HepG2 (cell line): ENCODE measurements around the gene NCAPD2. TPM values are rescaled to one million over a fixed set of nuclear protein-coding genes. Genes with fewer than 3 reads are reported as not detected.

Source experiments
- ATAC-seq: fragments of 200-7000 bp; cut with Tn5 transposase; 3 replicates; pipeline ENCODE4 v1.9.1; 2020; ENCODE audit warnings: mild to moderate bottlenecking, moderate library complexity
- BruUV-seq: library from RNA; stranded (reverse); fragments of 400-500 nt; replicated peaks from 2 replicates; lab custom pipeline; 2021; lab: Mats Ljungman, UMichigan
- CTCF ChIA-PET: fragments of 300-600 bp; formaldehyde crosslinking; extraction: SDS; loops from one replicate; lab custom pipeline; 2021; ENCODE audit warnings: low total read pairs, inconsistent platforms, low intra/inter-chr PET ratio; lab: Yijun Ruan, JAX
- POLR2A ChIA-PET: fragments of 350-600 bp; sonication (Branson Sonifier 250); formaldehyde crosslinking; loops from one replicate; lab custom pipeline; 2020; ENCODE audit warnings: antibody characterized with exemption, inconsistent platforms; lab: Yijun Ruan, JAX
- DNase-seq: peaks from one replicate; pipeline ENCODE4 v3.0.0-alpha.2; 2015; ENCODE audit warnings: low spot score
- FAIRE-seq: peaks from 3 replicates; lab custom pipeline; 2011; peaks lifted over from hg19 to GRCh38; lab: Jason Lieb, UNC
- H2AFZ ChIP-seq: one replicate; pipeline ENCODE4 v1.6.1; 2011; ENCODE audit warnings: low read length, inconsistent platforms
- H3K27ac ChIP-seq: fragments of 300-600 bp; 3 replicates; pipeline ENCODE4 v1.8.0; 2011; ENCODE audit warnings: mixed run types, mild to moderate bottlenecking, mixed read lengths, low read length, inconsistent platforms; ENCODE audit not compliant: insufficient read depth; ENCODE audit errors: extremely low read length
- H3K27me3 ChIP-seq, 2 experiments: fragments of 200-600 bp in 1 of 2; 2 replicates in 1 of 2; 3 replicates in 1 of 2; pipeline versions ENCODE4 v1.6.0 to v1.8.0; 2011; ENCODE audit warnings: low read length in 2 of 2, mild to moderate bottlenecking in 2 of 2, moderate library complexity in 2 of 2, inconsistent platforms in 1 of 2; ENCODE audit not compliant: insufficient read depth in 2 of 2, control insufficient read depth in 1 of 2
- H3K36me3 ChIP-seq, 2 experiments: fragments of 200-600 bp in 1 of 2; replicated peaks in 1 of 2; 2 replicates in 1 of 2; 3 replicates in 1 of 2; pipeline versions ENCODE4 v1.5.1 to v1.8.0; 2011; ENCODE audit warnings: low read length in 2 of 2, inconsistent platforms in 1 of 2; ENCODE audit not compliant: insufficient read depth in 2 of 2, control insufficient read depth in 1 of 2
- H3K4me1 ChIP-seq: 2 replicates; pipeline ENCODE4 v1.5.1; 2012; ENCODE audit warnings: low read length, inconsistent platforms; ENCODE audit not compliant: insufficient read depth
- H3K4me2 ChIP-seq: 2 replicates; pipeline ENCODE4 v1.6.0; 2011; ENCODE audit warnings: low read depth, low read length, inconsistent platforms
- H3K4me3 ChIP-seq, 3 experiments: fragments of 200-600 bp in 1 of 3; sonication (generic), shearing (Covaris generic) in 1 of 3; replicated peaks in 1 of 3; 2 replicates each; pipeline ENCODE4 v1.5.1; 2011 to 2016; ENCODE audit warnings: low read length in 3 of 3, inconsistent platforms in 2 of 3, low read depth in 2 of 3, mild to moderate bottlenecking in 2 of 3, control low read depth in 1 of 3, mixed read lengths in 1 of 3; ENCODE audit not compliant: insufficient read depth in 1 of 3
- H3K79me2 ChIP-seq: one replicate; pipeline ENCODE4 v1.6.1; 2011; ENCODE audit warnings: low read length, inconsistent platforms; ENCODE audit not compliant: insufficient read depth
- H3K9ac ChIP-seq: 2 replicates; pipeline ENCODE4 v1.6.0; 2011; ENCODE audit warnings: mild to moderate bottlenecking, low read depth, low read length, inconsistent platforms; ENCODE audit not compliant: insufficient read depth
- H3K9me3 ChIP-seq: 2 replicates; pipeline ENCODE4 v1.5.1; 2012; ENCODE audit warnings: mild to moderate bottlenecking, low read length
- H4K20me1 ChIP-seq: 2 replicates; pipeline ENCODE4 v1.6.0; 2011; ENCODE audit warnings: inconsistent platforms, mild to moderate bottlenecking, low read length, moderate library complexity; ENCODE audit not compliant: insufficient read depth
- AKAP8 ChIP-seq: sonication (generic); formaldehyde crosslinking; IDR thresholded peaks from 2 replicates; pipeline ENCODE4 v1.5.1; 2020; ENCODE audit warnings: mild to moderate bottlenecking, missing genetic modification reagents
- RBM22 ChIP-seq: fragments of 200-400 bp; formaldehyde crosslinking; optimal IDR thresholded peaks from 2 replicates; pipeline ENCODE3; 2017; ENCODE audit warnings: mild to moderate bottlenecking, low read length, moderate library complexity
- TARDBP ChIP-seq: sonication (generic); formaldehyde crosslinking; IDR thresholded peaks from 2 replicates; pipeline ENCODE4 v1.8.0; 2022; ENCODE audit warnings: mild to moderate bottlenecking, missing genetic modification reagents
- YEATS2 ChIP-seq: sonication (generic); formaldehyde crosslinking; IDR thresholded peaks from 2 replicates; pipeline ENCODE4 v1.4.0; 2020; ENCODE audit warnings: missing genetic modification reagents, borderline replicate concordance
- ZNF205 ChIP-seq: IDR thresholded peaks from 2 replicates; pipeline ENCODE4 v1.6.1; 2018; ENCODE audit warnings: missing biosample characterization, missing genetic modification reagents
- ZNF234 ChIP-seq: sonication (generic); formaldehyde crosslinking; conservative IDR thresholded peaks from 2 replicates; pipeline ENCODE4 v1.5.1; 2020; ENCODE audit warnings: mild to moderate bottlenecking, missing genetic modification reagents
- ZNF501 ChIP-seq: sonication (generic); formaldehyde crosslinking; IDR thresholded peaks from 2 replicates; pipeline ENCODE4 v1.5.1; 2020; ENCODE audit warnings: mild to moderate bottlenecking, moderate library complexity, missing genetic modification reagents
- ZNF607 ChIP-seq: sonication (generic); formaldehyde crosslinking; IDR thresholded peaks from 2 replicates; pipeline ENCODE4 v1.5.1; 2020; ENCODE audit warnings: missing genetic modification reagents, mild to moderate bottlenecking, borderline replicate concordance
- ZSCAN31 ChIP-seq: sonication (generic); formaldehyde crosslinking; IDR thresholded peaks from 2 replicates; pipeline ENCODE4 v1.5.0; 2020; ENCODE audit warnings: low read depth, mild to moderate bottlenecking, missing genetic modification reagents
- WGBS: methylation state at CpG from one replicate; pipeline ENCODE4 v1.1.6; 2017; ENCODE audit warnings: low lambda C conversion rate; 5-methylcytosine and 5-hydroxymethylcytosine counted together
- in situ Hi-C: cut with HindIII; loops from 2 replicates; pipeline ENCODE4 v1.10.0; 2017; ENCODE audit warnings: low pct_unique_long_range_greater_than_20kb; ENCODE audit not compliant: extremely low pct_ligation_motif_present
- intact Hi-C: fragments of 100-400 bp; cut with micrococcal nuclease; formaldehyde crosslinking; loops from one replicate; pipeline ENCODE4 v1.10.0; 2022; ENCODE audit not compliant: unreplicated experiment
- polyA plus RNA-seq, 8 experiments: library from polyadenylated mRNA; depleted of rRNA in 3 of 8; stranded (reverse) in 7 of 8; unstranded in 1 of 8; fragments of >200 nt; fragmentation: Illumina TruSeq in 4 of 8; extraction: Trizol in 4 of 8; gene quantifications; 2 replicates each; pipeline versions ENCODE4 v1.2.1 to v1.2.3, GENCODE V29; 2011 to 2016; ENCODE audit warnings: low read depth in 4 of 8, missing spikeins in 1 of 8, mixed read lengths in 1 of 8; ENCODE audit not compliant: insufficient read depth in 1 of 8
- total RNA-seq, 5 experiments: library from RNA; depleted of rRNA; stranded (reverse); fragments of >200 nt; fragmentation: Illumina TruSeq; extraction: Trizol; gene quantifications; 2 replicates each; pipeline ENCODE4 v1.2.3, GENCODE V29; 2016; ENCODE audit warnings: low read depth in 1 of 5
- TF ChIP-seq, protein P1 (sequence below): IDR thresholded peaks from 2 replicates; pipeline ENCODE4 v1.6.1; 2018; ENCODE audit warnings: missing genetic modification reagents, mild to moderate bottlenecking, missing compliant biosample characterization
- TF ChIP-seq, protein P2 (sequence below): IDR thresholded peaks from 2 replicates; pipeline ENCODE4 v1.6.1; 2012; ENCODE audit warnings: inconsistent platforms
- TF ChIP-seq, protein P3 (sequence below): sonication (generic); formaldehyde crosslinking; IDR thresholded peaks from 2 replicates; pipeline ENCODE4 v1.4.0; 2020; ENCODE audit warnings: missing genetic modification reagents, mild to moderate bottlenecking, borderline replicate concordance
- TF ChIP-seq, protein P4 (sequence below): sonication (generic); formaldehyde crosslinking; IDR thresholded peaks from 2 replicates; pipeline ENCODE4 v1.8.1; 2022; ENCODE audit warnings: mild to moderate bottlenecking, missing genetic modification reagents

NCAPD2 gene
- total and polyA plus RNA-seq, 2 of the 13 experiments (the other 11 are each of a cell fraction or from before 2014, with no cell fraction given) = 51.1 to 65.6 TPM

DNA sequence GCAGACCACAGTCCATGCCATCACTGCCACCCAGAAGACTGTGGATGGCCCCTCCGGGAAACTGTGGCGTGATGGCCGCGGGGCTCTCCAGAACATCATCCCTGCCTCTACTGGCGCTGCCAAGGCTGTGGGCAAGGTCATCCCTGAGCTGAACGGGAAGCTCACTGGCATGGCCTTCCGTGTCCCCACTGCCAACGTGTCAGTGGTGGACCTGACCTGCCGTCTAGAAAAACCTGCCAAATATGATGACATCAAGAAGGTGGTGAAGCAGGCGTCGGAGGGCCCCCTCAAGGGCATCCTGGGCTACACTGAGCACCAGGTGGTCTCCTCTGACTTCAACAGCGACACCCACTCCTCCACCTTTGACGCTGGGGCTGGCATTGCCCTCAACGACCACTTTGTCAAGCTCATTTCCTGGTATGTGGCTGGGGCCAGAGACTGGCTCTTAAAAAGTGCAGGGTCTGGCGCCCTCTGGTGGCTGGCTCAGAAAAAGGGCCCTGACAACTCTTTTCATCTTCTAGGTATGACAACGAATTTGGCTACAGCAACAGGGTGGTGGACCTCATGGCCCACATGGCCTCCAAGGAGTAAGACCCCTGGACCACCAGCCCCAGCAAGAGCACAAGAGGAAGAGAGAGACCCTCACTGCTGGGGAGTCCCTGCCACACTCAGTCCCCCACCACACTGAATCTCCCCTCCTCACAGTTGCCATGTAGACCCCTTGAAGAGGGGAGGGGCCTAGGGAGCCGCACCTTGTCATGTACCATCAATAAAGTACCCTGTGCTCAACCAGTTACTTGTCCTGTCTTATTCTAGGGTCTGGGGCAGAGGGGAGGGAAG, 43.9 kb downstream of the NCAPD2 start (continued):
- TF ChIP-seq ZSCAN31 = 0 out of 2 replicates have a peak, but pooled peaks have one; percentile 12

DNA sequence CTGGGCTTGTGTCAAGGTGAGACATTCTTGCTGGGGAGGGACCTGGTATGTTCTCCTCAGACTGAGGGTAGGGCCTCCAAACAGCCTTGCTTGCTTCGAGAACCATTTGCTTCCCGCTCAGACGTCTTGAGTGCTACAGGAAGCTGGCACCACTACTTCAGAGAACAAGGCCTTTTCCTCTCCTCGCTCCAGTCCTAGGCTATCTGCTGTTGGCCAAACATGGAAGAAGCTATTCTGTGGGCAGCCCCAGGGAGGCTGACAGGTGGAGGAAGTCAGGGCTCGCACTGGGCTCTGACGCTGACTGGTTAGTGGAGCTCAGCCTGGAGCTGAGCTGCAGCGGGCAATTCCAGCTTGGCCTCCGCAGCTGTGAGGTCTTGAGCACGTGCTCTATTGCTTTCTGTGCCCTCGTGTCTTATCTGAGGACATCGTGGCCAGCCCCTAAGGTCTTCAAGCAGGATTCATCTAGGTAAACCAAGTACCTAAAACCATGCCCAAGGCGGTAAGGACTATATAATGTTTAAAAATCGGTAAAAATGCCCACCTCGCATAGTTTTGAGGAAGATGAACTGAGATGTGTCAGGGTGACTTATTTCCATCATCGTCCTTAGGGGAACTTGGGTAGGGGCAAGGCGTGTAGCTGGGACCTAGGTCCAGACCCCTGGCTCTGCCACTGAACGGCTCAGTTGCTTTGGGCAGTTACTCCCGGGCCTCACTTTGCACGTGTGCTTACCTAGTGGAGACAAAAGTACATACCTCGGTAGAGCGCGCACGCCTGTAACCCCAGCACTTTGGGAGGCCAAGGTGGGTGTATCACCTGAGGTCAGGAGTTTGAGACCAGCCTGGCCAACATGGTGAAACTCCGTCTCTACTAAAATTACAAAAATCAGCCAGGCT, 44.8 kb downstream of the NCAPD2 start:
- FAIRE-seq (no peak), DNase-seq (peak; percentile 6), ATAC-seq (peak; percentile 0; the same call in 2 of the 3 replicates)
- no peak overlapping the region; the same call in 1 of the 2 replicates for H3K9ac ChIP-seq
- peak overlapping the region; percentile 49 for H3K27ac ChIP-seq
- no peaks in the 10 kb centered on the region for H3K9me3 ChIP-seq
- BruUV-seq = no TSS peak
- no peaks in the 10 kb centered on the region; a peak in 1 of 5 replicates for H3K27me3 ChIP-seq
- 87% methylated on average over 19 of the region's 24 CpGs for WGBS
- peaks cover 27% of the 10 kb centered on the region for H3K79me2 ChIP-seq
- peaks cover 53% of the 10 kb centered on the region for H3K4me1 ChIP-seq
- H4K20me1 ChIP-seq = peaks cover 41% of the 10 kb centered on the region
- in situ Hi-C loops (loop anchor here (10.0 kb wide), 1 partner anchor 114 kb away; no protein-coding TSS in a partner anchor), intact Hi-C loops (loop anchor here (1.0 to 10.0 kb wide), 3 partner anchors 64 to 194 kb away; partner anchors contain the start of genes TNFRSF1A and VAMP1)
- peaks cover 0 to 34% of the 10 kb centered on the region in 2 experiments; a peak in 4 of 5 replicates for H3K36me3 ChIP-seq
- H2AFZ ChIP-seq = no peak overlapping the region
- H3K4me2 ChIP-seq = no peak overlapping the region
- ChIA-PET CTCF (interaction anchor here (0.6 to 1.0 kb wide), 2 partner anchors 16 to 109 kb away, joined by 3 to 4 read pairs; no protein-coding TSS in a partner anchor), POLR2A (interaction anchor here (1.2 to 7.3 kb wide), 8 partner anchors 9 to 203 kb away, joined by 3 to 108 read pairs (median 4); partner anchors contain the start of genes IFFO1, LTBR, TAPBPL and VAMP1)
- no peak overlapping the region for H3K4me3 ChIP-seq
- TF ChIP-seq ZNF234 (CRISPR knock-in tag) (no peak), ZNF607 (peak; percentile 75; the same call in 1 of the 2 replicates), TARDBP (CRISPR knock-in tag) (0 out of 2 replicates have a peak, but pooled peaks have one; percentile 18), YEATS2 (CRISPR knock-in tag) (0 out of 2 replicates have a peak, but pooled peaks have one; percentile 12), AKAP8 (CRISPR knock-in tag) (peak; percentile 30; the same call in 1 of the 2 replicates), ZNF205 (0 out of 2 replicates have a peak, but pooled peaks have one; percentile 4), ZNF501 (CRISPR knock-in tag) (peak; percentile 65), RBM22 (peak; percentile 96)
- TF ChIP-seq, protein P1, sequence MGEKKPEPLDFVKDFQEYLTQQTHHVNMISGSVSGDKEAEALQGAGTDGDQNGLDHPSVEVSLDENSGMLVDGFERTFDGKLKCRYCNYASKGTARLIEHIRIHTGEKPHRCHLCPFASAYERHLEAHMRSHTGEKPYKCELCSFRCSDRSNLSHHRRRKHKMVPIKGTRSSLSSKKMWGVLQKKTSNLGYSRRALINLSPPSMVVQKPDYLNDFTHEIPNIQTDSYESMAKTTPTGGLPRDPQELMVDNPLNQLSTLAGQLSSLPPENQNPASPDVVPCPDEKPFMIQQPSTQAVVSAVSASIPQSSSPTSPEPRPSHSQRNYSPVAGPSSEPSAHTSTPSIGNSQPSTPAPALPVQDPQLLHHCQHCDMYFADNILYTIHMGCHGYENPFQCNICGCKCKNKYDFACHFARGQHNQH = 0 out of 2 replicates have a peak, but pooled peaks have one; percentile 44
- TF ChIP-seq, protein P2, sequence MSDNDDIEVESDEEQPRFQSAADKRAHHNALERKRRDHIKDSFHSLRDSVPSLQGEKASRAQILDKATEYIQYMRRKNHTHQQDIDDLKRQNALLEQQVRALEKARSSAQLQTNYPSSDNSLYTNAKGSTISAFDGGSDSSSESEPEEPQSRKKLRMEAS = 0 out of 2 replicates have a peak, but pooled peaks have one; percentile 10
- TF ChIP-seq, protein P3, sequence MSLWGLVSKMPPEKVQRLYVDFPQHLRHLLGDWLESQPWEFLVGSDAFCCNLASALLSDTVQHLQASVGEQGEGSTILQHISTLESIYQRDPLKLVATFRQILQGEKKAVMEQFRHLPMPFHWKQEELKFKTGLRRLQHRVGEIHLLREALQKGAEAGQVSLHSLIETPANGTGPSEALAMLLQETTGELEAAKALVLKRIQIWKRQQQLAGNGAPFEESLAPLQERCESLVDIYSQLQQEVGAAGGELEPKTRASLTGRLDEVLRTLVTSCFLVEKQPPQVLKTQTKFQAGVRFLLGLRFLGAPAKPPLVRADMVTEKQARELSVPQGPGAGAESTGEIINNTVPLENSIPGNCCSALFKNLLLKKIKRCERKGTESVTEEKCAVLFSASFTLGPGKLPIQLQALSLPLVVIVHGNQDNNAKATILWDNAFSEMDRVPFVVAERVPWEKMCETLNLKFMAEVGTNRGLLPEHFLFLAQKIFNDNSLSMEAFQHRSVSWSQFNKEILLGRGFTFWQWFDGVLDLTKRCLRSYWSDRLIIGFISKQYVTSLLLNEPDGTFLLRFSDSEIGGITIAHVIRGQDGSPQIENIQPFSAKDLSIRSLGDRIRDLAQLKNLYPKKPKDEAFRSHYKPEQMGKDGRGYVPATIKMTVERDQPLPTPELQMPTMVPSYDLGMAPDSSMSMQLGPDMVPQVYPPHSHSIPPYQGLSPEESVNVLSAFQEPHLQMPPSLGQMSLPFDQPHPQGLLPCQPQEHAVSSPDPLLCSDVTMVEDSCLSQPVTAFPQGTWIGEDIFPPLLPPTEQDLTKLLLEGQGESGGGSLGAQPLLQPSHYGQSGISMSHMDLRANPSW (CRISPR knock-in tag) = peak; percentile 18; the same call in 1 of the 2 replicates
- TF ChIP-seq, protein P4, sequence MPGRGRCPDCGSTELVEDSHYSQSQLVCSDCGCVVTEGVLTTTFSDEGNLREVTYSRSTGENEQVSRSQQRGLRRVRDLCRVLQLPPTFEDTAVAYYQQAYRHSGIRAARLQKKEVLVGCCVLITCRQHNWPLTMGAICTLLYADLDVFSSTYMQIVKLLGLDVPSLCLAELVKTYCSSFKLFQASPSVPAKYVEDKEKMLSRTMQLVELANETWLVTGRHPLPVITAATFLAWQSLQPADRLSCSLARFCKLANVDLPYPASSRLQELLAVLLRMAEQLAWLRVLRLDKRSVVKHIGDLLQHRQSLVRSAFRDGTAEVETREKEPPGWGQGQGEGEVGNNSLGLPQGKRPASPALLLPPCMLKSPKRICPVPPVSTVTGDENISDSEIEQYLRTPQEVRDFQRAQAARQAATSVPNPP = 0 out of 2 replicates have a peak, but pooled peaks have one; percentile 37
